Transverse colon (tissue), 4 donors: ENCODE results near the gene HMHB1. TPM values are rescaled to one million over a fixed set of nuclear protein-coding genes. Genes with fewer than 3 reads are reported as not detected.

ENCODE experiments used
- DNase-seq: peaks from one replicate; pipeline ENCODE4 v3.0.0-alpha.2; 2019
- H3K27ac ChIP-seq, 4 donors: fragments of 200-600 bp; sonication (generic); 2 replicates each; pipeline ENCODE4 v1.5.1; 2016 to 2018; ENCODE audit warnings: inconsistent platforms in 4 of 4
- H3K27me3 ChIP-seq: fragments of 200-600 bp; sonication (generic); 2 replicates; pipeline ENCODE4 v1.5.1; 2017; ENCODE audit warnings: inconsistent platforms
- H3K36me3 ChIP-seq, 4 donors: fragments of 200-600 bp; sonication (generic); 2 replicates each; pipeline ENCODE4 v1.5.1; 2017 to 2019; ENCODE audit warnings: inconsistent platforms in 4 of 4
- H3K4me1 ChIP-seq, 4 donors: fragments of 200-600 bp; sonication (generic); 2 replicates each; pipeline ENCODE4 v1.5.1; 2017 to 2020; ENCODE audit warnings: inconsistent platforms in 4 of 4
- H3K4me3 ChIP-seq, 4 donors: fragments of 200-600 bp; sonication (generic); 1 replicate in 1 of 4; 2 replicates in 3 of 4; pipeline versions ENCODE4 v1.5.1 to v1.6.1; 2017 to 2019; ENCODE audit warnings: inconsistent platforms in 4 of 4
- H3K9me3 ChIP-seq, 2 donors: fragments of 200-600 bp; sonication (generic); 2 replicates each; pipeline ENCODE4 v1.5.1; 2017 to 2019; ENCODE audit warnings: inconsistent platforms in 2 of 2
- EP300 ChIP-seq: sonication (generic); formaldehyde crosslinking; IDR thresholded peaks from one replicate; pipeline ENCODE4 v1.6.1; 2017; ENCODE audit warnings: antibody characterized with exemption, low read depth
- POLR2A ChIP-seq: fragments of 450-650 bp; IDR thresholded peaks from one replicate; pipeline ENCODE4 v1.6.1; 2016; ENCODE audit warnings: antibody characterized with exemption, mild to moderate bottlenecking, moderate library complexity
- POLR2AphosphoS5 ChIP-seq, 3 donors: sonication (generic); formaldehyde crosslinking; IDR thresholded peaks; one replicate each; pipeline ENCODE4 v1.6.1; 2016; ENCODE audit warnings: antibody characterized with exemption in 3 of 3
- WGBS, 2 donors: methylation state at CpG; one replicate each; pipeline ENCODE4 v1.1.5; 2018; ENCODE audit warnings: low coverage in 1 of 2; 5-methylcytosine and 5-hydroxymethylcytosine counted together
- in situ Hi-C, 4 donors: fragments of 200-750 bp; cut with MboI; loops; one replicate each; pipeline versions ENCODE4 v1.15.0 to v1.15.1; 2017; ENCODE audit warnings: low sequenced_read_pairs in 3 of 4, low pct_ligation_motif_present in 1 of 4, low pct_unique_long_range_greater_than_20kb in 1 of 4
- intact Hi-C: fragments of 100-400 bp; cut with DNase I; formaldehyde crosslinking; loops from one replicate; pipeline ENCODE4 v1.15.1; 2023; ENCODE audit warnings: low total_unique reads
- total RNA-seq, 4 donors: library from RNA; depleted of rRNA; stranded (reverse); fragments of >200 nt; gene quantifications; one replicate each; pipeline ENCODE4 v1.1.0, GENCODE V29; 2016
- TF ChIP-seq, protein P1 (sequence below), 5 experiments: fragments of 200-600 bp in 3 of 5; fragments of 450-650 bp in 2 of 5; sonication (generic) in 3 of 5; IDR thresholded peaks; 1 replicate in 2 of 5; 2 replicates in 3 of 5; pipeline ENCODE4 v1.5.1; 2016 to 2017; ENCODE audit warnings: antibody characterized with exemption in 5 of 5, inconsistent platforms in 3 of 5, mild to moderate bottlenecking in 2 of 5, moderate library complexity in 1 of 5

Gene HMHB1
- total RNA-seq: not detected

DNA sequence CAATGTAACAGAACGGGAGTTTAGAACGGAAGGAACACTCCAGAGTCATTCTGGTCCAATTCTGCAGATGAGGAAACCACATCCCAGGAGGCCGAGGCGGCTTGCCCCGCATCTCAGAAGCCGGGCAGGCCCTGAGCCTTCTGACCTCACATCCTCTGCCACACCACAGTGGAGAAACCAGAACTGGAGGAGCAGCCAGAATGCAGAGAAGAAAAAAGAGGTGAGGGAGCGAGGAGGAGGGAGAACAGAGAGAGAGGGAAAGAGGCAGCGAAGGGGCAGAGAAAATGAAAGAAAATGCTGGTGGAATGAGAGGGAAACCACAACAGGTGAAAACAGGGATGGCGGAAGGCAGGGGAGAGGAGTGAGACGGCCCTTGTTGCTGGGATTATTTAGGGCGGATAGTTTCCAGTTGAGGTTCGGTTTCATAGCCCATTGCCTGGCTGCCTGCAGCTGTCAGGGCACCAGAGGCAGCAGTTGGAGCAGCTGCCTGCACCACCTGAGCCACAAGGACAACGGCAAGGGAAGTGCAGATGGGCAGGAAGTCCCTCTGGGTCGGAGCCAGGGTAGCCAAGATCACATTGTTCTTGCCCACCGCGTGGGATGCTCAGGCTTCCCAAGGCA, at the start of gene HMHB1:
Gene HMHB1 (plus strand): TSS at position 77 of the 621 bp plus-strand sequence.
- TF ChIP-seq EP300: no peak
- TF ChIP-seq POLR2AphosphoS5 (IDR thresholded peaks at IDR 0.05): no peak
- TF ChIP-seq, protein P1, sequence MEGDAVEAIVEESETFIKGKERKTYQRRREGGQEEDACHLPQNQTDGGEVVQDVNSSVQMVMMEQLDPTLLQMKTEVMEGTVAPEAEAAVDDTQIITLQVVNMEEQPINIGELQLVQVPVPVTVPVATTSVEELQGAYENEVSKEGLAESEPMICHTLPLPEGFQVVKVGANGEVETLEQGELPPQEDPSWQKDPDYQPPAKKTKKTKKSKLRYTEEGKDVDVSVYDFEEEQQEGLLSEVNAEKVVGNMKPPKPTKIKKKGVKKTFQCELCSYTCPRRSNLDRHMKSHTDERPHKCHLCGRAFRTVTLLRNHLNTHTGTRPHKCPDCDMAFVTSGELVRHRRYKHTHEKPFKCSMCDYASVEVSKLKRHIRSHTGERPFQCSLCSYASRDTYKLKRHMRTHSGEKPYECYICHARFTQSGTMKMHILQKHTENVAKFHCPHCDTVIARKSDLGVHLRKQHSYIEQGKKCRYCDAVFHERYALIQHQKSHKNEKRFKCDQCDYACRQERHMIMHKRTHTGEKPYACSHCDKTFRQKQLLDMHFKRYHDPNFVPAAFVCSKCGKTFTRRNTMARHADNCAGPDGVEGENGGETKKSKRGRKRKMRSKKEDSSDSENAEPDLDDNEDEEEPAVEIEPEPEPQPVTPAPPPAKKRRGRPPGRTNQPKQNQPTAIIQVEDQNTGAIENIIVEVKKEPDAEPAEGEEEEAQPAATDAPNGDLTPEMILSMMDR (IDR thresholded peaks at IDR 0.05): no peak
- TF ChIP-seq POLR2A: no peak
- no peaks in the 10 kb centered on the region for H3K27me3 ChIP-seq
- DNase-seq: no peak
- H3K9me3 ChIP-seq: no peaks in the 10 kb centered on the region
- intact Hi-C loops: no loop called here
- no peak within 1 kb of the TSS for H3K27ac ChIP-seq
- in situ Hi-C loops: loop anchor here in 1 of 4 donors (25.0 kb wide), 2 partner anchors 375 to 800 kb away; no protein-coding TSS in a partner anchor
- H3K4me3 ChIP-seq: no peak within 1 kb of the TSS
- H3K36me3 ChIP-seq: no peaks in the 10 kb centered on the region
- no peaks in the 10 kb centered on the region for H3K4me1 ChIP-seq
- WGBS, 2 donors: 68 to 83% methylated on average over 12 to 16 of the region's 16 CpGs

DNA sequence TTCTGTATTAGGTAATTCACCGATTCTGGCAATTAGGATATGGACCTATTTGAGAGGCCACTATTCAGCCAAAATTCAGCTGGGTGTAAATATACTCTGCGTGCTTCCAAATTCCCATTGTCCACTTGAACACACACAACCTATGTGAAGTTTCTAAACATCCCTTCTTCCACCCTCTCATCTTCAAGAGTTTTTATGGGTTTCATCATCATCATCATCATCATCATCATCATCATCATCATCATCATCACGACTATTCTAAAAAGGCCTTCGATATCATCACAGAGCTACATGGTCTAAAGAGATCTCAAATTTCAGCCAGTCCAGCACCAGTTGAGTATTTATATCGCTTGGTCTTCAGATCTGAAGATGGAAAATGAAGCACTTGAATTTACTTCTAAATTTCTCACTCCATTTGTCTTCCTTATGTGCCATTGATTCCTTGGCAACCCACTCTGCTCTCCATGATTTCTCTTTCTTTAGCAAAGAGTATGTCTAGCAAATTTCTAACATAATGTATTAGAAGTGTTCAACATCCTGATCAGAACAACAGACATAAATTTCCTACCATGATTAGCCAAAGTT, 49.2 kb upstream of the HMHB1 start:
- no peaks in the 10 kb centered on the region for H3K27me3 ChIP-seq
- intact Hi-C loops: no loop called here
- H3K4me1 ChIP-seq: peaks cover 0 to 8% (median 2%) of the 10 kb centered on the region in 4 donors
- in situ Hi-C loops: no loop called here
- WGBS, 2 donors: 94% methylated on average over 5 of the region's 5 CpGs
- H3K4me3 ChIP-seq: no peak overlapping the region
- DNase-seq: no peak
- H3K27ac ChIP-seq: no peak overlapping the region
- H3K9me3 ChIP-seq: no peaks in the 10 kb centered on the region
- no peak for TF ChIP-seq POLR2AphosphoS5 (IDR thresholded peaks at IDR 0.05)
- TF ChIP-seq, protein P1 (IDR thresholded peaks at IDR 0.05): no peak
- TF ChIP-seq EP300: no peak
- H3K36me3 ChIP-seq: no peaks in the 10 kb centered on the region

DNA sequence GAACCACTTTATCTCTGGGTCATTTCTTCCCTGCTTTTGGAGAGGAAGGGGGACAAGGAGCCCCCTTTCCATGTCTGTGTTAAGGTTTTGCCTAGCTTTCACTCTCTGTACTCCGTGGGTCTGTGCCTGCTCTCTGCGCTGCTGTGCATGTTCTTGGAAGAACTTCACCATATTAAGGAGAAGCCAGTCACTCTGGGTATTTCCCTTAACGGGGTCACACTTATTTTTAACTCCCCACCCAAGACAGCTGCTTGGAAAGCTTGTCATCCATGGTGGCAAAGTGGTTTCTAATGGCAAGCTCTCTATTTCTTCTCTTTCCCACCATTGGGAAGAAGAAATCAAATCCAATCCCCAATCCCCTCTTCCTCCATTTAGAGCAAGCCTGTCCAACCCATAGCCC, 44.8 kb upstream of the HMHB1 start:
- H3K9me3 ChIP-seq: no peaks in the 10 kb centered on the region
- H3K4me1 ChIP-seq: no peaks in the 10 kb centered on the region
- no peaks in the 10 kb centered on the region for H3K27me3 ChIP-seq
- no peaks in the 10 kb centered on the region for H3K36me3 ChIP-seq
- intact Hi-C loops: no loop called here
- no peak overlapping the region for H3K4me3 ChIP-seq
- in situ Hi-C loops: no loop called here
- DNase-seq: no peak
- TF ChIP-seq POLR2AphosphoS5 (IDR thresholded peaks at IDR 0.05): no peak
- TF ChIP-seq, protein P1 (IDR thresholded peaks at IDR 0.05): no peak
- no peak for TF ChIP-seq EP300
- no peak for TF ChIP-seq POLR2A
- H3K27ac ChIP-seq: no peak overlapping the region
- WGBS, 2 donors: 57 to 84% methylated on average over 1 to 3 of the region's 3 CpGs

DNA sequence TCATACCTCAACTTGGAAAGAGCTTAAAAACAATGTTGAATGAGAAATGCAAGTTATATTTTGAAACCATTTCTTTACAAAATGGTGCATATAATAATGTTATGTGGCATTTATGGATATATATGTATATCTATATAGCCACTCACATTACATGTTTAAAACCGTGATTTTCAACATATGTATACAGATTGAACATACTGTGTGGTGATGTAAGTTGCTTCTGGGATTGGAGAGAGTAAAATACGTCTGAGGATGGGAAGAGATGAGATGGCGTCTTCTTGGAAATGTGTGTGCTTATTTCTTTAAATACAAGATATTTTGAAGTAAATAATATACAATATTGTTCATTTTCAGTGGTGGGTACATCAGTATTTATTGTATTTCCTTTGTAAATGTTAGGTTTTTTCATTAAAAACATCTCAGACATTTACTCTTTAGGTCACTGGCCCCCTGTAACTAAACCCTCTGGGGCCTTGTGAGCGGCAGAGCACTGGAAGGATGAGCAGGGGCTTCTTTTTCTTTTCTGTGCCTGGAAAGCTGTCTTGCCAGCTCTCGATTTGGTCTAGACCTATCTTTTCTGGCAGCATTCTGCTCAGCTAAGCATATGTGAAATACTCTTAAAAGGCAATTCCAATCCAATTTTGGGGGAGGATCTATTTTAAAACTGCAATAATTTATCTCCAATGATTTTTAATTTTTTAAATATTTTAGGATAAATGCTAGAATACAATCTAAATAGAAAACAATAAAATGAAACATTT, 42.8 kb upstream of the HMHB1 start:
- Histone ChIP-seq H3K27me3 (no peaks in the 10 kb centered on the region), H3K9me3 (no peaks in the 10 kb centered on the region), H3K4me3 (no peak overlapping the region), H3K27ac (no peak overlapping the region), H3K4me1 (no peaks in the 10 kb centered on the region), H3K36me3 (no peaks in the 10 kb centered on the region)
- in situ Hi-C loops (no loop called here), intact Hi-C loops (no loop called here)
- TF ChIP-seq POLR2A: no peak
- TF ChIP-seq, protein P1 (IDR thresholded peaks at IDR 0.05): no peak
- no peak for TF ChIP-seq POLR2AphosphoS5 (IDR thresholded peaks at IDR 0.05)
- no peak for TF ChIP-seq EP300
- 79 to 84% methylated on average over 3 to 5 of the region's 5 CpGs for WGBS, 2 donors
- DNase-seq: no peak
